OCI-LY7 (cell line): Measurements from ENCODE around the gene FBXO4.

Source experiments
- EZH2phosphoT487 ChIP-seq: fragments of 200-600 bp; sonication (generic); IDR thresholded peaks from 2 replicates; pipeline ENCODE4 v1.6.1; 2018; ENCODE audit warnings: low read depth, borderline replicate concordance, mild to moderate bottlenecking, mixed run types, antibody characterized with exemption, low read length, moderate library complexity, mixed read lengths
- TF ChIP-seq, protein P1 (sequence below): fragments of 200-600 bp; sonication (generic); conservative IDR thresholded peaks from 2 replicates; pipeline ENCODE4 v1.5.1; 2014; ENCODE audit warnings: mild to moderate bottlenecking, antibody characterized with exemption, low read length, moderate library complexity, mixed read lengths

GRCh38 chr5:41924526-41924871 lies 582 bp upstream of the FBXO4 start:
- TF ChIP-seq, protein P1, sequence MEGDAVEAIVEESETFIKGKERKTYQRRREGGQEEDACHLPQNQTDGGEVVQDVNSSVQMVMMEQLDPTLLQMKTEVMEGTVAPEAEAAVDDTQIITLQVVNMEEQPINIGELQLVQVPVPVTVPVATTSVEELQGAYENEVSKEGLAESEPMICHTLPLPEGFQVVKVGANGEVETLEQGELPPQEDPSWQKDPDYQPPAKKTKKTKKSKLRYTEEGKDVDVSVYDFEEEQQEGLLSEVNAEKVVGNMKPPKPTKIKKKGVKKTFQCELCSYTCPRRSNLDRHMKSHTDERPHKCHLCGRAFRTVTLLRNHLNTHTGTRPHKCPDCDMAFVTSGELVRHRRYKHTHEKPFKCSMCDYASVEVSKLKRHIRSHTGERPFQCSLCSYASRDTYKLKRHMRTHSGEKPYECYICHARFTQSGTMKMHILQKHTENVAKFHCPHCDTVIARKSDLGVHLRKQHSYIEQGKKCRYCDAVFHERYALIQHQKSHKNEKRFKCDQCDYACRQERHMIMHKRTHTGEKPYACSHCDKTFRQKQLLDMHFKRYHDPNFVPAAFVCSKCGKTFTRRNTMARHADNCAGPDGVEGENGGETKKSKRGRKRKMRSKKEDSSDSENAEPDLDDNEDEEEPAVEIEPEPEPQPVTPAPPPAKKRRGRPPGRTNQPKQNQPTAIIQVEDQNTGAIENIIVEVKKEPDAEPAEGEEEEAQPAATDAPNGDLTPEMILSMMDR: no peak
- no peak for TF ChIP-seq EZH2phosphoT487
